ENCODE results near the gene ZNF30. TPM values are rescaled to one million over a fixed set of nuclear protein-coding genes. Genes with fewer than 3 reads are reported as not detected.
"Not testable (repeated sequence)": the region's sequence is repeated elsewhere in the genome, so short reads cannot be mapped to it uniquely, and the experiment has no call there.

ZNF30 gene
- total RNA-seq, 1 donor from 2014 or later = 2.5 TPM

DNA sequence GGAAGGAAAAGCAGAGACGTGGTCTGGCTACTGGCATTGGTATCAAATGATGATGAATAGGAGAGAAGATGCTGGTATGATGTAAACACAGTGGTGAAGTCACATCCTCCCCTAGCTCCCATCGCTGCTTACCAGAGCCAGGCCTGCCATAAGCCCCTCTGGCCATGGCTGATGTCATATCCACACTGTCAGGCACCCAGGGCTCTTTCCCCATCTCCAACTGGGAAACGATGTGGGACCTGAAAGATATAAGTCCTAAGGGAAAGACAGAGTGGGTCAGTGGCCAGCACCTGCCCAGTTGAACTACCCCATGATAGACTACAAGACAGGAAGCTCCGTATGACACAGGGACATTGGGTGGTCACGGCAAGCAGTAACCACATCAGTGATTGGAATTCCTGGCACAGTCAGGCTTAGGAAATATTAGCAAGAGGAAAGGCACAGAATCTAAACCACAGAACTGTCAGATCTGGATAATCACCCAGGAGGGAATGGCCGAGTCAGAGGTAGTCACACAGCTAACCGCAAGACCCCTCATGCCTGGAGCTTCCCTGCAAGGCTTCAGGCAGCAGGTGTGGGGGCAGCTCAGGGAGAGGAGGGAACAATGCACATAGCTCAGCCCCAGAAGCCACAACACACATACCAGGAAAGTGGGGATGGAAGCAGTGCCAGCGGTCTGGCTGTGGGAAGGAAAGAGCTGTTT is 33.6 kb downstream of the ZNF30 start:
- DNase-seq (ENCODE audit: low spot score) (no peak), ATAC-seq (no peak)

- ATAC-seq (no peak), DNase-seq (ENCODE audit: low spot score) (no peak)
Measured at GRCh38 chr19:34960940-34961679, 34.4 kb downstream of the ZNF30 start.

GRCh38 chr19:34961775-34962686 is 35.3 kb downstream of the ZNF30 start:
- DNase-seq (ENCODE audit: low spot score) (no peak), ATAC-seq (peak; percentile 41)

GRCh38 chr19:34962687-34963572 is 36.2 kb downstream of the ZNF30 start:
- no peak for DNase-seq (ENCODE audit: low spot score)

GRCh38 chr19:34963573-34964406 is 37.1 kb downstream of the ZNF30 start, which contains the start of gene ZNF792:
Gene ZNF792 (minus strand): TSS chr19:34964229. CDS start chr19:34963662, 567 bp downstream.
- ATAC-seq (peak; percentile 93), DNase-seq (ENCODE audit: low spot score) (peak; percentile 74)

More at GRCh38 chr19:34962687-34963572, 36.2 kb downstream of the ZNF30 start:
- ATAC-seq = peak; percentile 14

DNA sequence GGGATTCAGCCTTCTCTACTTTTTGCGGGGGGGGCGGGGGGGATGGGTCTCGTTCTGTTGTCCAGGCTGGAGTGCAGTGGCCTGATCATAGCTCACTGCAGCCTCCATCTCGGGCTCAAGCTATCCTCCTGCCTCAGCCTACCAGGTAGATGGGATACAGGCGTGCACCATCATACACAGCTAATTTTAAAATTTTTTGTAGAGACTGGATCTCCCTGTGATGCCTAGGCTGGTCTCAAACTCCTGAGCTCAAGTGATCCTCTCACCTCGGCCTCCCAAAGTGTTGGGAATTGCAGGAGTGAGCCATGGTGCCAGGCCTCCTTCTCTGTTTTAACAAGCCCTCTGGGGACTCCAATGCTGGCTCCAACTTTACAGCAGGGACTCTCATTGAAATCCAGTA is 37.9 kb downstream of the ZNF30 start:
- no peak for DNase-seq (ENCODE audit: low spot score)
- ATAC-seq = no peak

DNA sequence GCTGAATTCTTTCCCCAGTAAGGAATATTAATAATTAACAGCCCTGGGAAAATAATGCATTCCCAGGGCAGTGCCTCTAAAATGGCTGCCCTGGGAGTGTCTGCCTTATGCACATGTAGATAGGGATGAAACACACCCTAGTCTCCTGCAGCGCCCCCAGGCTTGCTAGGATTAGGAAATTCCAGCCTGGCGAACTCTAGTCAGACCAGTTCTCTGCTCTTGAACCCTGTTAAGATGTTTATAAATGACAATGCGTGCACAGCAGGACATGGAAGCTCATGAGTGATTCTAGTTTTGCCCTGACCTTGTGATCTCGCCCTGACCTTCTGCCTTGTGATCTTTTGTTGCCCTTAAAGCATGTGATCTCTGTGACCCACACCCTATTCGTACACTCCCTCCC is 38.8 kb downstream of the ZNF30 start:
- DNase-seq (ENCODE audit: low spot score); ATAC-seq: not testable (repeated sequence)

DNA sequence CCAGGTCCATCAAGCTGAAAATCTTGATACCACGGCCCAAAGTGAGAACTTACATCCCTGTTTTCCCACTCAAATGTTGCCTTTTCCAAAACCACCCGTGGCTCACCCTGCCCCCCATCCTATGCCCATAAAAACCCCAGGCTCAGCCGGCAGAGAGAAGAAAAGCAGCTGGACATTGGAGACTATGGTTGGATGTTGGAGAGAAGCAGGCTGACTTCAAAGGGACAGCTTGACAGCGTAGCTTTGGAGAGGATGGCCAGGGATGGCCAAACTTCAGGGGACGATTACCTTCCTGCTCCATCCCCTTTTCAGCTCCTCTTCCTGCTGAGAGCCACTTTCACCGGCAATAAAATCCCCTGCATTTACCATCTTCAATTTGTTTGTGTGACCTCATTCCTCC is 40.8 kb downstream of the ZNF30 start:
- no peak for DNase-seq (ENCODE audit: low spot score)
- no peak for ATAC-seq

DNA sequence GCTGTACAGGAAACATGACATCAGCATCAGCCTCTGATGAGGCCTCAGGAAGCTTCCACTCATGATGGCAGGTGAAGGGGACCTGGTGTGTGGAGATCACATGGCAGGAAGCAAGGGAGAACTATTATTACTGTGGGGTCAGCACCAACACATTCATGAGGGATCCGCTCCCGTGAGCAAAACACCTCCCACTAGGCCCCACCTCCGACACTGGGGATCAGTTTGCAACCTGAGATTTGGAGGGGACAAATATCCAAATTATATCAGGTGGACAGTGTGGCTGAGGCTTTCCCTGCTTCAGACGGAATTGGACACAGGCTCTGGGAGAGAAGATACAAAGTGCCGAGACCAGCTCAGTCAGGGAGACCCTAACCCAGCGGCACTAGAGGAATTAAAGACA is 43.0 kb downstream of the ZNF30 start:
- ATAC-seq (no peak), DNase-seq (ENCODE audit: low spot score) (no peak)

DNA sequence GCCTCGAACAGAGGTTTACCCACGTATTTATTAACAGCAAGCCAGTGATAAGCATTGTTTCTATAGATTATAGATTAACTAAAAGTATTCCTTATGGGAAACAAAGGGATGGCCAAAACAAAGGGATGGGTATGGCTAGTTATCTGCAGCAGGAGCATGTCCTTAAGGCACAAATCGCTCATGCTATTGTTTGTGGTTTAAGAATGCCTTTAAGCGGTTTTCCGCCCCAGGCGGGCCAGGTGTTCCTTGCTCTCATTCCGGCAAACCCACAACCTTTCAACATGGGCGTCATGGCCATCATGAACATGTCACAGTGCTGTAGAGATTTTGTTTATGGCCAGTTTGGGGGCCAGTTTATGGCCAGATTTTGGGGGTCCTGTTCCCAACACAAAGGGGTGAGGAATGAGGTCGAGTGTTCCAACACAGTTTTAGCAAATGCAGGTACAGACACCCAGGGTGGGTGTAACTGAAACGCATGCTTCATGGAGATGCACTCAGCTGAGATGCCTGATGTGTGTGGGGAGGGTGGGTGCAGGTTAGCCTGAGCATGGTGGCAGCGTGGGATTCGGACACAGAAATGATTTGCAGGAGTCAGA is 43.6 kb downstream of the ZNF30 start:
- not testable (repeated sequence) for ATAC-seq; DNase-seq (ENCODE audit: low spot score)

GRCh38 chr19:34972163-34972705 is 45.5 kb downstream of the ZNF30 start:
- no peak for ATAC-seq
- no peak for DNase-seq (ENCODE audit: low spot score)

- ATAC-seq (no peak), DNase-seq (ENCODE audit: low spot score) (no peak)
Measured at GRCh38 chr19:34974646-34975045, 47.9 kb downstream of the ZNF30 start.

DNA sequence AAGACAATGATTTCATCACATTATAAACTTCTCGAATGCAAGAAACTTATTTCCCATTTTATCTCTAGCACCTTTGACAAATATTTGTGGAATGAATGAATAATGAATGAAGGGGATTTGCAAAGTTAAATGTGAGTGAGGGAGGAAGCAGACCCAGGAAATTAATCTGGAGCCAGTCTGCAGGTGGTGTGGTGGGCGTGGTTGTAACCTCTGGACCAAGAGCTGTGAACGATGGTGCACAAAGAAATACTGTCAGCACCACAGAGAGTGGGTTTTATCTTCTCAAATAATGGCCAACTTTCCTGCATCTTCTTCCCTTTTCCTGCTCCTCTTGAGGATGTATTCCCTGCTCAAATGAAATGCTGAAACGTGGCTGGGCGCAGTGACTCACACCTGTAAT is 48.4 kb downstream of the ZNF30 start:
- DNase-seq (ENCODE audit: low spot score) (no peak), ATAC-seq (no peak)

DNA sequence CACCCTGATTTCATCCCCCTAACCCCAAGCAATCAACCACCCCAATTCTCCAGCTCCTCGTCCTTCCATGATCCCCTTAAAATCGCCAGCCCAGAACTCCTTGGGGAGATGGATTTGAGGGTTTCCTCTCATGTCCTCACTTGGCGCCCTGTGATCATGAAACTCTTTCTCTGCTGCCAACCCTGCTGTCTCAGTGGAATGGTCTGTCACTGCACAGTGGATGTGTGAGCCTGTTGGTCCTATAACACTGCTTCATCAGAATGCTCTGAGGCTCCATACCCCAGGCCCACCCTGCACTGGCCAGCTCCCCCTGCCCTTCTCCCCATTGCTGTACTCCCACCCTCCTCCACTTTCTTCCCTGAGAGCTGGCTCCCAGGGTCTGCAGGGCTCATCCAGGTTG is 49.9 kb downstream of the ZNF30 start:
- peak; percentile 37 for DNase-seq (ENCODE audit: low spot score)
- no peak for ATAC-seq

DNA sequence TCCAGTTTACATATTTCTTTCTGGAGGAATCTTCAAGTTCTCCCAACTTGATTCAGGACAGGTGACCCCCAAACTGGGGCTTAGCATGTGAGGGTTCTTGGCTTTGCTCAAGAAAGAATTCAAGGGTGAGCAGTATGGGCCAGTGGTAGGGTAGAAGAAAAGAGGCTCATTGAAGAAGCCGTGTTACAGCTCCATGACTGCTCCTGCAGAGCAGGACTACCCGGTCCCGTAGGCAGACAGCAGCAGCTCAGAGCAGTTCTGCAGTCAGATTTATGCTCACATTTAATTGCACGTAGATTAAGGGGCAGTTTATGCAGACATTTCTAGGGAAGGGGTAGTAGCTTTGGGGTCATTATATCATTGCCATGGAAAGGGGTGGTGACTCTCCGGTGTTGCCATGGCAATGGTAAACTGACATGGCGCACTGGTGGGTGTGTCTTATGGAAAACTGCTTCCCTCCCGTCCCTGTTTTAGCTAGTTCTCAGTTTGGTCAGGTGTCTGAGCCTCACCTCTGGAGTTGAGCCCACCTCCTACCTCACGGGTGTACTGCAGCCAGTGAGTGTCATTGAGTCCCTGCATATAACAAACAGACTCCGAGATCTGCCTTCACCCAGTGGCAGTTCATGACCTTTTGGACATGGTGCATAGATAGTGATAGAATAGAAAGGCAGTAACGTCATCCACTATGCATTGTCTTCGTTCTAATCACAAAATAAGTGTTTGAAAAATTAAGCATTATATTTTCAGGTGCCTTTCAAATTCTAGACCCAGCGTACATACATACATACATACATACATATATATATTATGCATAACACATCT is 53.3 kb downstream of the ZNF30 start:
- DNase-seq (ENCODE audit: low spot score) = no peak
- ATAC-seq = no peak

- ATAC-seq (no peak), DNase-seq (ENCODE audit: low spot score) (no peak)
Measured at GRCh38 chr19:34982275-34982674, 55.6 kb downstream of the ZNF30 start.

GRCh38 chr19:34983786-34984185 is 57.1 kb downstream of the ZNF30 start:
- DNase-seq (ENCODE audit: low spot score) (no peak), ATAC-seq (no peak)

GRCh38 chr19:34984287-34984686 is 57.6 kb downstream of the ZNF30 start:
- DNase-seq (ENCODE audit: low spot score) (no peak), ATAC-seq (no peak)
